Neutrophil (primary cell): Measurements from ENCODE around the gene BIN1.

Experiments
- H3K27ac ChIP-seq: fragments of 200-600 bp; sonication (generic); 2 replicates; pipeline ENCODE4 v1.5.1; 2016; ENCODE audit warnings: mild to moderate bottlenecking, moderate library complexity
- H3K27me3 ChIP-seq: fragments of 200-600 bp; sonication (generic); 2 replicates; pipeline ENCODE4 v1.6.0; 2016; ENCODE audit warnings: mild to moderate bottlenecking
- H3K36me3 ChIP-seq: fragments of 200-600 bp; sonication (generic); 2 replicates; pipeline ENCODE4 v1.5.1; 2017
- H3K4me1 ChIP-seq, 2 experiments: fragments of 200-600 bp in 1 of 2; sonication (generic) in 1 of 2; 1 replicate in 1 of 2; 2 replicates in 1 of 2; pipeline versions ENCODE4 v1.5.1 to v1.6.1; 2013 to 2016; ENCODE audit warnings: low read depth in 1 of 2, low read length in 1 of 2, mild to moderate bottlenecking in 1 of 2, moderate library complexity in 1 of 2; ENCODE audit not compliant: control insufficient read depth in 1 of 2, insufficient read depth in 1 of 2
- H3K4me3 ChIP-seq, 2 experiments: fragments of 200-600 bp in 1 of 2; sonication (generic) in 1 of 2; 1 replicate in 1 of 2; 2 replicates in 1 of 2; pipeline ENCODE4 v1.5.1; 2013 to 2016; ENCODE audit warnings: low read depth in 1 of 2, low read length in 1 of 2, mild to moderate bottlenecking in 1 of 2, moderate library complexity in 1 of 2
- H3K9me3 ChIP-seq: fragments of 200-600 bp; sonication (generic); 2 replicates; pipeline ENCODE4 v1.5.1; 2016
- CTCF ChIP-seq: fragments of 200-600 bp; sonication (generic); IDR thresholded peaks from 2 replicates; pipeline ENCODE4 v1.5.1; 2016; ENCODE audit warnings: antibody characterized with exemption

BIN1 gene

GRCh38 chr2:127102521-127103242, 4.3 kb downstream of the BIN1 start:
- H3K27me3 ChIP-seq: peaks cover 44% of the 10 kb centered on the region
- TF ChIP-seq CTCF: no peak
- H3K27ac ChIP-seq: no peak overlapping the region
- no peak overlapping the region for H3K4me3 ChIP-seq
- H3K4me1 ChIP-seq: peaks cover 20% of the 10 kb centered on the region in 2 experiments
- no peaks in the 10 kb centered on the region for H3K9me3 ChIP-seq
- H3K36me3 ChIP-seq: no peaks in the 10 kb centered on the region

GRCh38 chr2:127101756-127102477, 5.0 kb downstream of the BIN1 start:
- Histone ChIP-seq H3K4me1 (peaks cover 12 to 15% of the 10 kb centered on the region in 2 experiments), H3K4me3 (no peak overlapping the region), H3K9me3 (no peaks in the 10 kb centered on the region), H3K27ac (no peak overlapping the region), H3K27me3 (peaks cover 37% of the 10 kb centered on the region), H3K36me3 (no peaks in the 10 kb centered on the region)
- no peak for TF ChIP-seq CTCF

DNA sequence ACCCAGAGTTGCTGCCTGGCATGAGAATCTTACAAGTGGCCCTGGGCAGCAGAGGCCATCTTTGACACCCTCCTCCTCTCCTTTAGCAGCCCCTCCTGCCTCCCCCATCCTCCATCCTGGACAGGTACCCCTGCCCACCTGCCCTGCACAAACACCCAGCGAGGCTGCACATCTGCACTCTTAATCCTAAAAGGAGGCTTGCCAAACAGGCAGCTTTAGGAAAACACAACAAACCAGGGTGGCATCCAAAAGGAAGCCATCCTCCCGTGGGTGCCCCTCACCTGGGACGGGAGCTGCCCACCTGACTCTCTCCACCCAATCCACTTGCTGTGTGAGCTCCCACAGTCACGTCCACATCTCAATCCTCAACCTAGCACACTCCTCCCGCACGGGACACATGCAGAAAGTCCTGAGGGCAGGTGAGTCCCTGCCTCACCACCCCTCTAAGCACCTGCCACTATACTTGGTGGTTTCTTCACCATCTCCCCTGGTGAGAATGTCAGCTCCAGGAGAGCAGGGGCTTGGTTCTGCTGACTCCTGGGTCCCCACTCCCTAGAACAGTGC, 5.8 kb downstream of the BIN1 start:
- no peak for TF ChIP-seq CTCF
- Histone ChIP-seq H3K27me3 (peaks cover 29% of the 10 kb centered on the region), H3K27ac (no peak overlapping the region), H3K9me3 (no peaks in the 10 kb centered on the region), H3K4me1 (peaks cover 5 to 7% of the 10 kb centered on the region in 2 experiments), H3K4me3 (no peak overlapping the region), H3K36me3 (no peaks in the 10 kb centered on the region)

DNA sequence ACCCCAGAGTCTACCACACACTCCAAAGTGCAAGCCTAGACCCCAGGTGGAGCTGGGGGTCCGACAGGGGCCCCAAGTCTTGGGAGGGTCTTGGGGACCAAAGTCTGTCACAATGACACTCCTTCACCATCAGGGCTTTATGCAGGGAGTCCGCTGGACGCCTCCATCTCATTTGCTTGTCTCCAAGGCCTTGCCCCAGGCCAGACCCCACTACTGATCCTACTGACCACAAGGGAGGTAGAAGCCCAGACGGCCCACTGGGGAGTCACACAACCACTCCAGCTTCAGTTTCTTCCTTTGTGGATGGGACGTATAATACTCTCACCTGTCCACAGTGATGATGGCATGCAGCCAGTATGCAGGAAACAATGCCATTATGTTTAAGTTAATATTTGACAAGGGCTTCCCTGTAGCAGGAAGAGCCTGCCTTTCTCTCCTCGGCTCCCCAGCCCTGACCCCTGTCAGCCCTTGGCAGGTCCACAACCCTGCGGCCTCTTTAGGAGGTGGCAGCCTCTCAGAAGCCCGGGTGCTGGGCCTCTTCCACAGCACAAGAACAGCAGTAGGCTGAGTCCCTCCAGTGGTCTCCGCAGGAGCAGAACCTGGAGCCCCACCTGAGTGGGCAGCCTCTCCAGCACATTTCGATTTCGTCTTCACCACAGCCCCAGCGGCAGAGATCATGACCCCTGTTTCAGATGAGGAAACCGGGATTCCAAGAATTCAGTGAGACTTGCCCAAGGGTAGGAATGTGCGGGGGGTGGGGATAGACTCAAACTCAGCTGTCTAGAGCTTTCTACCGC, 6.5 kb downstream of the BIN1 start:
- Histone ChIP-seq H3K9me3 (no peaks in the 10 kb centered on the region), H3K4me3 (no peak overlapping the region), H3K27ac (no peak overlapping the region), H3K27me3 (peaks cover 26% of the 10 kb centered on the region), H3K4me1 (peaks cover 0 to under 1% of the 10 kb centered on the region in 2 experiments), H3K36me3 (no peaks in the 10 kb centered on the region)
- no peak for TF ChIP-seq CTCF

GRCh38 chr2:127098711-127099110, 8.2 kb downstream of the BIN1 start:
- Histone ChIP-seq H3K27me3 (peaks cover 24% of the 10 kb centered on the region), H3K4me1 (no peaks in the 10 kb centered on the region)
- no peak for TF ChIP-seq CTCF

More at GRCh38 chr2:127098711-127099110, 8.2 kb downstream of the BIN1 start:
- no peak overlapping the region for H3K4me3 ChIP-seq
- no peaks in the 10 kb centered on the region for H3K9me3 ChIP-seq
- H3K36me3 ChIP-seq: no peaks in the 10 kb centered on the region
- no peak overlapping the region for H3K27ac ChIP-seq
